Psoas muscle (tissue), 8 donors: ENCODE results near the gene VIL1. TPM values are rescaled to one million over a fixed set of nuclear protein-coding genes. Genes with fewer than 3 reads are reported as not detected.
A peak's percentile ranks its signal among the peaks of the same experiment; 100 is the strongest.

Experiments used
- ATAC-seq, 4 donors: fragments of 200-7000 bp; cut with Tn5 transposase; one replicate each; pipeline ENCODE4 v1.9.1; 2020; ENCODE audit warnings: moderate library complexity in 3 of 4, mild to moderate bottlenecking in 2 of 4
- DNase-seq, 2 donors: peaks; one replicate each; pipeline ENCODE4 v3.0.0-alpha.2; 2020
- H3K27ac ChIP-seq: fragments of 200-600 bp; one replicate; pipeline ENCODE4 v1.8.0; 2022
- H3K27me3 ChIP-seq, 3 donors: fragments of 200-600 bp in 1 of 3; one replicate each; pipeline versions ENCODE4 v1.6.1 to v1.8.0; 2013 to 2022; ENCODE audit warnings: low read length in 2 of 3, mild to moderate bottlenecking in 2 of 3, moderate library complexity in 1 of 3; ENCODE audit not compliant: insufficient read depth in 3 of 3
- H3K36me3 ChIP-seq, 2 donors: fragments of 200-600 bp in 1 of 2; one replicate each; pipeline versions ENCODE4 v1.6.1 to v1.8.0; 2013 to 2022; ENCODE audit warnings: low read depth in 1 of 2, mild to moderate bottlenecking in 1 of 2, moderate library complexity in 1 of 2; ENCODE audit not compliant: insufficient read depth in 1 of 2
- H3K4me1 ChIP-seq: fragments of 200-600 bp; one replicate; pipeline ENCODE4 v1.8.0; 2022
- H3K4me3 ChIP-seq: fragments of 200-600 bp; one replicate; pipeline ENCODE4 v1.8.0; 2022; ENCODE audit warnings: mild to moderate bottlenecking
- H3K9me3 ChIP-seq: fragments of 200-600 bp; one replicate; pipeline ENCODE4 v1.8.0; 2022
- WGBS, 3 donors: extraction: QIAGEN DNeasy Blood & Tissue Kit; methylation state at CpG; one replicate each; pipeline versions ENCODE4 v1.1.6 to v1.1.7; 2013; 5-methylcytosine and 5-hydroxymethylcytosine counted together
- intact Hi-C, 2 donors: fragments of 100-400 bp; cut with DNase I; formaldehyde crosslinking; loops; one replicate each; pipeline versions ENCODE4 v1.11.0 to v1.14.2; 2022
- polyA plus RNA-seq, 3 donors: library from polyadenylated mRNA; stranded (reverse); fragments of 200-250 nt; gene quantifications; one replicate each; pipeline ENCODE4 v1.2.3, GENCODE V29; 2013
- total RNA-seq, 4 donors: library from RNA; stranded (reverse); fragmentation: NEBNext Ultra II Directional in 2 of 4; extraction: Animal tissue kit (Norgen Biotek cat#: 25700) in 2 of 4; gene quantifications; one replicate each; pipeline versions ENCODE4 v1.2.1 to v1.2.4, GENCODE V29; 2021 to 2023
- TF ChIP-seq, protein P1 (sequence below): fragments of 200-600 bp; IDR thresholded peaks from one replicate; pipeline ENCODE4 v1.8.0; 2022; ENCODE audit warnings: antibody characterized with exemption
- donor health status: healthy with polysubstance abuse.
- donor health status: DM: no; HTN: no; CAD: no; lungs with moderate emphysema.
- donor health status: Bipolar disorder and iron deficiency.
- donor health status: healthy.
- donor health status: DM: yes; HTN: yes; CAD: no.
- donor health status: DM: no; HTN: no; CAD: no.
- donor health status: DM: no; HTN: no; CAD: no.
- donor health status: DM: yes; HTN: yes; CAD: no.

The VIL1 gene
- total and polyA plus RNA-seq, 7 donors = 0.08 to 0.10 (median 0.10) TPM; not detected in 4

DNA sequence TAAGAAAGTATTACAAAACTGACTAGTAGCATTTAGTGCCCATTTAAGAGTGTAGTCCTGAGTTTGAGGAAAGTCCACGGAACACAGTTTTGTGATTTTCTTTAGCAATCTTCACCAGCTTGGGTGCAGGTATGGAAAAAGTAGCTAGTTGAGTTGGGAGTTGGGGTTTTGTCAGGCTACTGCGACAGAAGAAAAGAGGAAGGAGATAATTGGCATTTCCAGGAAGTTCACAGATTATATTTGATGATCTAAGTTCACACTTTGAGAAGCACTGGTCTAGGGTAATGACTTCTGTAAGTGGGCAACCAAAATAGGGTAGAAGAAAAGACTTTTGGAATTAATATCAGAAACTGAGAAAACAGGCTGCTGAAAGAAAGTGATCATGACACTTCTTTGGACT lies 52.1 kb downstream of the VIL1 start:
- ATAC-seq (no peak), DNase-seq (no peak)
- Histone ChIP-seq H3K4me3 (no peak overlapping the region), H3K27me3 (no peaks in the 10 kb centered on the region), H3K4me1 (no peaks in the 10 kb centered on the region), H3K9me3 (no peaks in the 10 kb centered on the region), H3K27ac (no peak overlapping the region), H3K36me3 (peaks cover 10 to 51% of the 10 kb centered on the region in 2 donors)
- intact Hi-C loops = no loop called here
- TF ChIP-seq, protein P1, sequence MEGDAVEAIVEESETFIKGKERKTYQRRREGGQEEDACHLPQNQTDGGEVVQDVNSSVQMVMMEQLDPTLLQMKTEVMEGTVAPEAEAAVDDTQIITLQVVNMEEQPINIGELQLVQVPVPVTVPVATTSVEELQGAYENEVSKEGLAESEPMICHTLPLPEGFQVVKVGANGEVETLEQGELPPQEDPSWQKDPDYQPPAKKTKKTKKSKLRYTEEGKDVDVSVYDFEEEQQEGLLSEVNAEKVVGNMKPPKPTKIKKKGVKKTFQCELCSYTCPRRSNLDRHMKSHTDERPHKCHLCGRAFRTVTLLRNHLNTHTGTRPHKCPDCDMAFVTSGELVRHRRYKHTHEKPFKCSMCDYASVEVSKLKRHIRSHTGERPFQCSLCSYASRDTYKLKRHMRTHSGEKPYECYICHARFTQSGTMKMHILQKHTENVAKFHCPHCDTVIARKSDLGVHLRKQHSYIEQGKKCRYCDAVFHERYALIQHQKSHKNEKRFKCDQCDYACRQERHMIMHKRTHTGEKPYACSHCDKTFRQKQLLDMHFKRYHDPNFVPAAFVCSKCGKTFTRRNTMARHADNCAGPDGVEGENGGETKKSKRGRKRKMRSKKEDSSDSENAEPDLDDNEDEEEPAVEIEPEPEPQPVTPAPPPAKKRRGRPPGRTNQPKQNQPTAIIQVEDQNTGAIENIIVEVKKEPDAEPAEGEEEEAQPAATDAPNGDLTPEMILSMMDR = no peak
- 88 to 99% (median 89%) methylated on average over 2 of the region's 2 CpGs for WGBS, 3 donors

DNA sequence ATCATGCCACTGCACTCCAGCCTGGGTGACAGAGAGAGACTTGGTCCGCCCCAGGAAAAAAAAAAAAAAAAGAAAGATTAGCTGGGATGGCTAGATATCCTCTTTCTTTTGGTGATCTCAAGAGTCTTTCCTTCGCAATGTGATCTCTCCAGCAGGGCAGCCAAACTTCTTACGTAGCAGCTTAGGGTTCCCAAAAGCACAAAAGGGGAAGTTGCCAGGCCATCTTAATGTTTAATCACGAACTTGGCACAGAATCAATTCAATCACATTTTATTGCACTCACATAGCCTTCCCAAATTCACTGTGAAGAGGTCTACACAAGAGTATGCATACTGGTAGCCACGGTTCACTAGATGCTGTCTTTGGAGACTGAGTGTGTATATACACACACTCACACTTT lies 53.1 kb downstream of the VIL1 start:
- intact Hi-C loops = no loop called here
- no peaks in the 10 kb centered on the region for H3K9me3 ChIP-seq
- DNase-seq = no peak
- no peak for ATAC-seq
- no peak overlapping the region for H3K4me3 ChIP-seq
- H3K36me3 ChIP-seq = peaks cover 10 to 59% of the 10 kb centered on the region in 2 donors
- WGBS, 3 donors = 71 to 87% (median 79%) methylated on average over 5 of the region's 5 CpGs
- TF ChIP-seq, protein P1 = no peak
- H3K27me3 ChIP-seq = no peaks in the 10 kb centered on the region
- H3K27ac ChIP-seq = no peak overlapping the region
- no peaks in the 10 kb centered on the region for H3K4me1 ChIP-seq

DNA sequence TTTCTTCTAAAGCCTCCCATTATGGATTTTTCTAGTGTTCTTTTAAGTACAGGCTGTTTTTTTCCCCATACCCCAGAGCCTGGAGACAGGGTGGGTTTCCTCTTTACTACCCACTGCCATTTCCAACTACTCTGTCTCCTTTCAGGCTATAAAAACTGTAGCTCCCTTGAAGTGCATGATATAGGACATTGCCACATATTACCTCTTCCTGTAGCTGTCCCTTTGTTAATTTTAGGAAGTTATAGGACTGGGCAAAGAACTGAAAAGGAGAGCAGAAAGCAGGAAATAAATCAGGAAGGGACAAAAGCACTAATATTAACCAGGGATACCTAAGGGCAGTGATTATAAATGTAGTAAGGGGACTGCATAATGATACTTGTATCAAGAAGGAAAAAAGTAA lies 54.1 kb downstream of the VIL1 start:
- TF ChIP-seq, protein P1 = no peak
- ATAC-seq (no peak), DNase-seq (no peak)
- Histone ChIP-seq H3K9me3 (no peaks in the 10 kb centered on the region), H3K4me1 (no peaks in the 10 kb centered on the region), H3K4me3 (no peak overlapping the region), H3K36me3 (peaks cover 10 to 68% of the 10 kb centered on the region in 2 donors), H3K27ac (no peak overlapping the region), H3K27me3 (no peaks in the 10 kb centered on the region)
- intact Hi-C loops = no loop called here

DNA sequence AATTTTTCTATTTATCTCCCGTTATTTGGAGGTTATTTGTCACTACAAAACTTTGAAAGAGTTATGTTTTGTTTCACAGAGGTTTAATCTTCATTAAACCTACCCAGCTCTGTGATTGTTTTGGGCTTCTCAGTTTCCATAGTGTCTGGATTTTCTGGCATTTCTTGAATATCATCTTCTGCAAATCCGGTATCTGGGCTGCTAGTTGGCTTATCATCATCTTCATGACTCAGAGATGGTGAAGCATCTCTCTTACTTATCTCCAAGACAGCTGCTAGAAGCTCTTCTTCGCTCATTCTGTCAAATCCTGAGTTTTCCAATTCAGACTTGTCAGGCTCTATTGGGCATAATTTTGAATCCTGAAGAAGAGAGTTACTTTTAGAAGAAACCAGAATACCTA lies 55.6 kb downstream of the VIL1 start:
- Histone ChIP-seq H3K4me1 (no peaks in the 10 kb centered on the region), H3K36me3 (peaks cover 14 to 84% of the 10 kb centered on the region in 2 donors), H3K27ac (no peak overlapping the region), H3K4me3 (no peak overlapping the region), H3K9me3 (no peaks in the 10 kb centered on the region), H3K27me3 (no peaks in the 10 kb centered on the region)
- DNase-seq (no peak), ATAC-seq (no peak)
- WGBS, 3 donors = 83 to 86% (median 83%) methylated on average over 3 of the region's 3 CpGs
- intact Hi-C loops = no loop called here
- TF ChIP-seq, protein P1 = no peak

DNA sequence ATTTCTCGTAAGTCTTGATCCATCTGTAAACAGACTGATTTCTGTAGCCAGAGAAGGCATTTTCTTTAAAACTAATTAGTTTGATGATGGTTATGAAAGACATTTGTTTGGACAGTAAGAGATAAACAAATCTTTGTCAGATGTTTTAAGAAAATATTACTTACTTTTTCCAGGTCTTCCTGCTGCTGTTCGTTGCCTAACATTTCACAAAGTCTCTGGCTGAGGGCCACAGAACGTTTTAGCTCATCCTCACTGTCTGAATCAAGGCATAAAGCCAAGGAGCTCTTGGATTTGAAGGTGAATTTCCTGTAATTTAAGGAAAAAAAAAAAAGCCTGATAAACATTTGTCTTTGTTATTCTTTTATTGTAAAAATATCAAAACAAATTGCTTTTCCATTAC lies 57.8 kb downstream of the VIL1 start:
- ATAC-seq = no peak
- no peak overlapping the region for H3K4me3 ChIP-seq
- intact Hi-C loops = no loop called here
- 45 to 61% (median 53%) methylated on average over 3 of the region's 3 CpGs for WGBS, 3 donors
- no peaks in the 10 kb centered on the region for H3K4me1 ChIP-seq
- peak in 1 of 2 donors; percentile 33 for DNase-seq
- TF ChIP-seq, protein P1 = no peak
- H3K27ac ChIP-seq = no peak overlapping the region
- H3K9me3 ChIP-seq = no peaks in the 10 kb centered on the region
- H3K27me3 ChIP-seq = no peaks in the 10 kb centered on the region
- peaks cover 14 to 91% of the 10 kb centered on the region in 2 donors for H3K36me3 ChIP-seq
